Activated CD8-positive, alpha-beta memory T cell treated with anti-CD3 and anti-CD28 coated beads for 4 hours (primary cell): ENCODE measurements around the gene DOCK4.

Source experiments
- DNase-seq, 2 donors: peaks; one replicate each; pipeline ENCODE4 v3.0.0-alpha.2; 2020; ENCODE audit warnings: low read depth in 2 of 2

The DOCK4 gene

DNA sequence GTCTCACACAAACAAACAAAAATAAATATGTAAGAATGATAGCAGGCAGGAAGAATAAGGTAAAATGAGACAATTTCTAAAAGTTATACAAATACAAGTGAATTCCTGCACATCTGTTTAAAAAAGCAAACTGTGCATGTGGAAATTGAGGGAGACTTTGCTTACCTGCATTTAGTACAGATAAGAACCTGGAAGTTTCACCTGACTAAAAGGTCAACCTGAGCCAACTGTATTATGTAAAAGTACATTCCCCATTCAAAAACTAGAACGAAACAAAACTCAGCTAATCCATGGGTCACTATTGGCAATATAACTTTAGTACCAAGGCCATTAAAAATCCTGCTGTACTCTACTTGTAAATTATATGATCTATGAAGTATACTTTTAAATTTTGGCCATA lies 127.1 kb downstream of the DOCK4 start:
- no peak for DNase-seq

GRCh38 chr7:112076324-112076723 lies 129.9 kb downstream of the DOCK4 start:
- no peak for DNase-seq

- no peak for DNase-seq
Measured at GRCh38 chr7:112074464-112074863, 131.7 kb downstream of the DOCK4 start.

DNA sequence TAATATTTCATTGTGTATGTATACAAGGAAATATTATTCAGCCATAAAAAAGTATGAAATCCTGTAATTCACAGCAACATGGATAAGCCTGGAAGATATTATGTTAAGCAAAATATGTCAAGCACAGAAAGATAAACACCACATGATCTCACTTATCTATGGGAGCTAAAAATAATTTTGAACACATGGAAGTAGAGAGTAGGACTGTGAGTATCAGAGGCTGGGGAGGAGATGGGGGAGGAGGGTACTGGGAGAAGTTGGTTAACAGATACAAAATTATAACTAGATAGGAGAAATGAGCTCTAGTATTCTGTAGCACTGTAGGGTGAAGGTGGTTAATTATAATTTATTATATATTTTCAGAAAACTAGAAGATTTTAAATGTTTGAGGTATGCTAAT lies 132.7 kb downstream of the DOCK4 start:
- no peak for DNase-seq

GRCh38 chr7:112072541-112073245 lies 133.5 kb downstream of the DOCK4 start:
- DNase-seq, result no peak

- no peak for DNase-seq
Measured at GRCh38 chr7:112071856-112072255, 134.3 kb downstream of the DOCK4 start.

DNA sequence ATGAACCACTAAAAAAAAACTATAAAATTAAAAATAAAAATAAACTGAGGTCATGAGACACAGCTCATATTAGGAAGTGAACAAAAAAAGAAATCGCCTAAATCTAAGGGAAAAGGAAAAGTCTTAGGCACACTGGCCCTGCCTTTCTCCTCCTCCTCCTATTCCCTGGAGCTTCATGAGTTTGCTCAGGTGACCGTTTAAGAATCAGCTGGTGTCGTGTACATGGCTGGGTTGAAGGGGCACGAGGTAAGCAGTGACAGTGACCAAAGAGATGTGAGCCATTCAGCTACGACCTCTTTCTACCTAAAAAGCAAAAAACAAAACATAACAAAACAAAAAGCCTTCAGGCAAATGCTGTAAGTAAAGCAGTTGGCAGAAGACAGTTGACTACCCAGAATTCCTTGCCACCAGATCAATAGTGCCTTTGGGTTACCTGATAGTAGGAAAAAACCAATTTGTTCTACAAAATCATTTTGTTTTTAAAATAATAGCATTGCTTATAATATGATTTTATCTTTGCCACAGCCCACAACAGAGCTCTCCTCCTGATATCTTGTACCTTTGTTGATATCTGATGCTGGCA lies 135.4 kb downstream of the DOCK4 start:
- DNase-seq, result no peak

GRCh38 chr7:112069879-112070321 lies 136.3 kb downstream of the DOCK4 start:
- DNase-seq, result no peak

DNA sequence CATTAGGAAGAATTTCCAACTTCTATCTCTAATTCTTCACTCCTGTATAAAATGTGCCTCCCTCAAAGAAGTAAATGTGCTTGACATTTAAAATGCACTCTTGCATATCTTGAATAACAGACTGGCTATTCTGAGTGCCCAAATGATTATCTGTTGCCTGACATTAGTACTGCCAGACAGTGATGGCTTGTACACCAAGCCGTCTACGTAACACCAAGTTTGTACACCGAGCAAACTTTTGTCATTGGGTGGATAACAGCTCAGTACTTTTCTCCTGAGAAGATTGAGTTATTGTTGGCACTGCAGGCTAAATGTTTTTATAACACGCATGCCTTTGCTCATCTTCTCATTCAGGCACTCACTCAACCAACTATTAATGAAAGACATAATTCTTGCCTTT lies 137.2 kb downstream of the DOCK4 start:
- no peak for DNase-seq

- DNase-seq, result no peak
Measured at GRCh38 chr7:112067632-112068540, 138.3 kb downstream of the DOCK4 start.

- no peak for DNase-seq
Measured at GRCh38 chr7:112067200-112067599, 139.0 kb downstream of the DOCK4 start.

GRCh38 chr7:112065758-112066157 lies 140.4 kb downstream of the DOCK4 start:
- DNase-seq, result no peak

DNA sequence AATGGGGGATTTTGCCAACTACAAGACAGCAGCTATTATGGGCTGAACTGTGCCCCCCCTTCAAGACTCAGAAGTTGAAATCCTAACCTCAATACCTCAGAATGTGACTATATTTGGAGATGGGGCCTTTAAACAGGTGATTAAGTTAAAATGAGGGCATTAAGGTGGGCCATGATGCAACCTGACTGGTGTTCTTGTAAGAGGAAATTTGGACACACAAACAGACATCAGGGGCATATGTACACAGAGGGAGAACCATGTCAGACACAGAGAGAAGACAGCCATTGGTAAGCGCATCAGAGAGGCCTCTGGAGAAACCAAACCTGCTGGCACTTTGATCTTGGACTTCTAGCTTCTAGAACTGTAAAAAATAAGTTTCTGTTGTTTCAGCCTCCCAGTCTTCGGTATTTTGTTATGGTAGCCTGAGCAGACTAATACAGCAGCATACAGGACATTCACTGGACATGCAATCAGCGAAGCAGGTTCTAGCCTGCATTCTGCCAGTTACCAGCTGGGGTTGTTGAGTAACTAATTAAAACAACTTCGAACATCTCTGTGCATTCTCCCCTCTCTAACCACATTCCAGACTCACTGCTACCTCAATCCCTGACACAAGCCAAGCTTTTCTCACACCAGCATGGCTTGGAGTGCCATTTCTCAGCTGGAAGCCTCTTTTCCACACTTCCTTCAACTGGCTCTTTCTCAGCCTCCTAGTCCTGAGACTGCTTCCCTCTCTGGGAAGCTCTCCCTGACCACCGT lies 141.4 kb downstream of the DOCK4 start:
- DNase-seq, result no peak

DNA sequence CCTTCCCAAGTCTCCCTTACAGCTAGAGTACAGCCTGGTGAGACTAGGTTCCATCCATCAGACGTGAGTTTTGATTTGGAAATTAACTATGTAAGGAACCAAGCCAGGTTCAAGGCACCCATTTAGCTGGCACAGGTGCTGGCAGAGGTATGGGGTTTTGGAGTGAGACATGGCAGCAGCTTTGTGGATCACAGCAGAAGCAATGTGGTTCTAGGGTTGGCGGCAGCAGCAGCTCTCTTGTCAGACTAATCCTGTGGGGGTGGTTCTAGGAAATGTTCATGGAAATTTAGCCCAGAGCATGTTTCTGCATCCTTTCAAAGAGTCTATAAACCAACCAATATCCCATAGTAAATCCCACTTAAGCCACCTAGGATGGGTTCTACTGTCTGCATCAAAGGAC lies 142.2 kb downstream of the DOCK4 start:
- no peak for DNase-seq

- DNase-seq, result no peak
Measured at GRCh38 chr7:112061051-112061450, 145.1 kb downstream of the DOCK4 start.

- DNase-seq, result no peak
Measured at GRCh38 chr7:112060625-112061024, 145.6 kb downstream of the DOCK4 start.

- DNase-seq, result no peak
Measured at GRCh38 chr7:112059675-112060074, 146.5 kb downstream of the DOCK4 start.

DNA sequence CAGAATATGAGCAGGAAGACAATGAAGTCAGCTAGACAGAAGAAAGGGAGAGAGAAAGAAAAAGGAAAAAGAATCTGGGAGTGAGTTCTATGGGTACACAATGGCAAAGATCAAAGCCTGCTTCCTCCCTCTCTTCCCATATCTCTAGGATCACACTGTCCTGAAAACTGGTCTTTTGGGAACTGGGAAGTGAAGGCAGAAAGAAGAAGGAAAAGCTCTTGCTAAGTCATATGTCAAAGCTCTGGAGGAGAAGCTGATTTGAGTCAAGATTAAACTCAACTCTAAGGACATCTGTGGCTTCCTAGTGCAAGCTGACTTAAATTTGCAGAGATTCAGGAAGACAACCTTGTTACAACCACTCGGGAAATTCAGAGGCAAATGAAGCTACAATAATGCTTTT lies 147.5 kb downstream of the DOCK4 start:
- DNase-seq, result no peak

- DNase-seq, result no peak
Measured at GRCh38 chr7:112056409-112056808, 149.8 kb downstream of the DOCK4 start.

- DNase-seq, result no peak
Measured at GRCh38 chr7:112053737-112054069, 152.5 kb downstream of the DOCK4 start.

DNA sequence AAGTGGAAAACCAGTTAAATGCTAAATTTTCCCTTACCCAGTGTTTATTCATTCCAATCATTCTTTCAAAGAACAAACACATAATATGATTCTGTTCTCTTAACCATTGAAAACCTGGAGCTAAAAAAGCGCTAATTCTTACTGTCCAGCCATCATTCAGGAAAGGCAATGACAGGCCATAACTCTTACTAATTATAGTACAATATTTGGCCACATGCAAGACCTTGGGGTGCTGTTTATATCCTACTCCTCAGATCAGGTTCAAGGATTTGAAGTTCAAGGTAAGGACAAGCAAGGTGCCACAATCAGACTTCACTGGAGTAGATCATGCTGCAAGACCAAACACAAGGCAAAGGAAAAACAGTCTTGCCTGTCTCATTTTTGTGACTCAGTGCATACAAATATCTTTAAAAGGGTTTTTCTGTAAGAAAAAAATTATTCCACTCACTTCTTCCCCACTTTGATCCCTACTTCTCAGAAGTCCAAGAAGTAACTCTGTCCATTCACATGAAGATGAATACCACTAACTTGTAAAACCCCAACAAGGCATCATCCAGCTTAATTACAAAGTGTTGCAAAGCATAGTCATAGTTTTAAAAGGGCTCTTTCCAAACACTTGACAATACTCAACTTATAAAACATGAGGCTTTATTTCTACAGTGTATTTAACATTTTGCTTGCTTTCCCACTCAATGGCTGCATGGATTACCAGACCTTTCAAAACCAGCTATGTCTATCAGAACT lies 153.0 kb downstream of the DOCK4 start:
- no peak for DNase-seq
